Stimulated activated memory B cell treated with anti-CD40 and anti-IgM and Interleukin-4, amounts not matched to agents 10 μg/mL and 1 μg/mL and 100 μg/mL, for 72 hours (primary cell): Measurements from ENCODE around the gene GDF9.

Experiments used
- ATAC-seq: fragments of 150-1000 bp; cut with Tn5 transposase; 2 replicates; pipeline ENCODE4 v1.10.0; 2021
- H3K27ac Mint-ChIP-seq: one replicate; pipeline ENCODE4 v1.8.0; 2022; ENCODE audit warnings: mild to moderate bottlenecking, mixed read lengths
- H3K27me3 Mint-ChIP-seq: one replicate; pipeline ENCODE4 v1.8.0; 2022; ENCODE audit warnings: mixed read lengths
- H3K36me3 Mint-ChIP-seq: one replicate; pipeline ENCODE4 v1.8.0; 2022; ENCODE audit warnings: mixed read lengths
- H3K4me1 Mint-ChIP-seq: one replicate; pipeline ENCODE4 v1.8.0; 2022; ENCODE audit warnings: mixed read lengths
- H3K4me3 Mint-ChIP-seq: one replicate; pipeline ENCODE4 v1.8.0; 2022; ENCODE audit warnings: mild to moderate bottlenecking, moderate library complexity, mixed read lengths
- H3K9me3 Mint-ChIP-seq: one replicate; pipeline ENCODE4 v1.8.0; 2022; ENCODE audit warnings: mixed read lengths

The GDF9 gene

GRCh38 chr5:132821791-132822190 is 44.5 kb downstream of the GDF9 start:
- H3K36me3 Mint-ChIP-seq: no peaks in the 10 kb centered on the region
- no peaks in the 10 kb centered on the region for H3K9me3 Mint-ChIP-seq
- peaks cover 66% of the 10 kb centered on the region for H3K27me3 Mint-ChIP-seq
- no peak for ATAC-seq
- H3K4me1 Mint-ChIP-seq: peaks cover 29% of the 10 kb centered on the region
- no peak overlapping the region for H3K27ac Mint-ChIP-seq
- H3K4me3 Mint-ChIP-seq: no peak overlapping the region

- H3K27ac Mint-ChIP-seq: no peak overlapping the region
- H3K27me3 Mint-ChIP-seq: peaks cover 61% of the 10 kb centered on the region
- H3K4me1 Mint-ChIP-seq: peaks cover 29% of the 10 kb centered on the region
- no peak for ATAC-seq
- no peaks in the 10 kb centered on the region for H3K9me3 Mint-ChIP-seq
- no peaks in the 10 kb centered on the region for H3K36me3 Mint-ChIP-seq
- H3K4me3 Mint-ChIP-seq: no peak overlapping the region
Observed at GRCh38 chr5:132821350-132821749, 44.9 kb downstream of the GDF9 start.

- peak; percentile 88 for ATAC-seq
- Mint-ChIP-seq H3K4me3 (no peak overlapping the region), H3K27ac (no peak overlapping the region), H3K9me3 (no peaks in the 10 kb centered on the region), H3K4me1 (peaks cover 29% of the 10 kb centered on the region), H3K36me3 (no peaks in the 10 kb centered on the region), H3K27me3 (peaks cover 53% of the 10 kb centered on the region)
Observed at GRCh38 chr5:132820162-132820754, 46.0 kb downstream of the GDF9 start.

GRCh38 chr5:132819468-132819867 is 46.8 kb downstream of the GDF9 start:
- peak overlapping the region; percentile 57 for H3K27ac Mint-ChIP-seq
- ATAC-seq: no peak
- peaks cover 45% of the 10 kb centered on the region for H3K27me3 Mint-ChIP-seq
- H3K9me3 Mint-ChIP-seq: no peaks in the 10 kb centered on the region
- peak overlapping the region; percentile 60 for H3K4me3 Mint-ChIP-seq
- peaks cover 29% of the 10 kb centered on the region for H3K4me1 Mint-ChIP-seq
- H3K36me3 Mint-ChIP-seq: no peaks in the 10 kb centered on the region

GRCh38 chr5:132817011-132817410 is 49.3 kb downstream of the GDF9 start:
- ATAC-seq: no peak
- Mint-ChIP-seq H3K4me3 (no peak overlapping the region), H3K27ac (no peak overlapping the region), H3K4me1 (peaks cover 28% of the 10 kb centered on the region), H3K27me3 (peaks cover 35% of the 10 kb centered on the region), H3K36me3 (no peaks in the 10 kb centered on the region), H3K9me3 (no peaks in the 10 kb centered on the region)

GRCh38 chr5:132816554-132816953 is 49.7 kb downstream of the GDF9 start:
- Mint-ChIP-seq H3K4me3 (no peak overlapping the region), H3K36me3 (no peaks in the 10 kb centered on the region), H3K9me3 (no peaks in the 10 kb centered on the region), H3K27me3 (peaks cover 34% of the 10 kb centered on the region), H3K27ac (no peak overlapping the region), H3K4me1 (peaks cover 29% of the 10 kb centered on the region)
- ATAC-seq: no peak

GRCh38 chr5:132816083-132816482 is 50.2 kb downstream of the GDF9 start:
- peaks cover 38% of the 10 kb centered on the region for H3K27me3 Mint-ChIP-seq
- H3K36me3 Mint-ChIP-seq: no peaks in the 10 kb centered on the region
- H3K9me3 Mint-ChIP-seq: no peaks in the 10 kb centered on the region
- H3K27ac Mint-ChIP-seq: no peak overlapping the region
- H3K4me3 Mint-ChIP-seq: no peak overlapping the region
- H3K4me1 Mint-ChIP-seq: peaks cover 29% of the 10 kb centered on the region
- no peak for ATAC-seq

- no peak overlapping the region for H3K27ac Mint-ChIP-seq
- H3K9me3 Mint-ChIP-seq: no peaks in the 10 kb centered on the region
- H3K27me3 Mint-ChIP-seq: peaks cover 42% of the 10 kb centered on the region
- H3K4me3 Mint-ChIP-seq: no peak overlapping the region
- no peak for ATAC-seq
- no peaks in the 10 kb centered on the region for H3K36me3 Mint-ChIP-seq
- peaks cover 27% of the 10 kb centered on the region for H3K4me1 Mint-ChIP-seq
Observed at GRCh38 chr5:132815454-132815853, 50.8 kb downstream of the GDF9 start.

GRCh38 chr5:132814503-132815294 is 51.6 kb downstream of the GDF9 start:
- Mint-ChIP-seq H3K4me3 (no peak overlapping the region), H3K4me1 (peaks cover 19% of the 10 kb centered on the region), H3K36me3 (no peaks in the 10 kb centered on the region), H3K27me3 (peaks cover 42% of the 10 kb centered on the region), H3K27ac (no peak overlapping the region), H3K9me3 (no peaks in the 10 kb centered on the region)
- no peak for ATAC-seq

GRCh38 chr5:132813599-132814502 is 52.4 kb downstream of the GDF9 start:
- H3K27me3 Mint-ChIP-seq: peaks cover 42% of the 10 kb centered on the region

GRCh38 chr5:132812781-132813598 is 53.3 kb downstream of the GDF9 start, which contains the start of gene SOWAHA:
Gene SOWAHA, plus strand, starts transcription at chr5:132813302. Its CDS starts 320 bp downstream, at chr5:132813622.
- Mint-ChIP-seq H3K4me3 (peak within 1 kb of the TSS; percentile 48), H3K27me3 (peaks cover 40% of the 10 kb centered on the region), H3K4me1 (peaks cover 12% of the 10 kb centered on the region), H3K36me3 (no peaks in the 10 kb centered on the region), H3K9me3 (no peaks in the 10 kb centered on the region), H3K27ac (no peak within 1 kb of the TSS)
- ATAC-seq: no peak

More at GRCh38 chr5:132813599-132814502, 52.4 kb downstream of the GDF9 start:
- Mint-ChIP-seq H3K4me3 (no peak overlapping the region), H3K36me3 (no peaks in the 10 kb centered on the region), H3K9me3 (no peaks in the 10 kb centered on the region), H3K27ac (no peak overlapping the region), H3K4me1 (peaks cover 12% of the 10 kb centered on the region)
- peak; percentile 24 for ATAC-seq

GRCh38 chr5:132812123-132812765 is 54.0 kb downstream of the GDF9 start:
- ATAC-seq: no peak
- Mint-ChIP-seq H3K27me3 (peaks cover 40% of the 10 kb centered on the region), H3K9me3 (no peaks in the 10 kb centered on the region)

More at GRCh38 chr5:132812123-132812765, 54.0 kb downstream of the GDF9 start:
- peaks cover 12% of the 10 kb centered on the region for H3K4me1 Mint-ChIP-seq
- H3K27ac Mint-ChIP-seq: no peak overlapping the region
- H3K36me3 Mint-ChIP-seq: no peaks in the 10 kb centered on the region
- peak overlapping the region; percentile 48 for H3K4me3 Mint-ChIP-seq
